IPS-15b (cell line): ENCODE data around the gene PAK1IP1.
A peak's percentile ranks its signal among the peaks of the same experiment; 100 is the strongest.
"Not testable (repeated sequence)": the region's sequence is repeated elsewhere in the genome, so short reads cannot be mapped to it uniquely, and the experiment has no call there.

Experiments used
- H3K27me3 ChIP-seq: one replicate; pipeline ENCODE4 v1.6.1; 2013; ENCODE audit warnings: low read length; ENCODE audit not compliant: control insufficient read depth, insufficient read depth
- H3K36me3 ChIP-seq: one replicate; pipeline ENCODE4 v1.6.1; 2013; ENCODE audit warnings: low read length; ENCODE audit not compliant: control insufficient read depth, insufficient read depth
- H3K4me1 ChIP-seq: one replicate; pipeline ENCODE4 v1.6.1; 2013; ENCODE audit warnings: mild to moderate bottlenecking, low read length; ENCODE audit not compliant: control insufficient read depth, insufficient read depth
- H3K4me3 ChIP-seq: one replicate; pipeline ENCODE4 v1.5.1; 2013; ENCODE audit warnings: low read depth, low read length
- H3K9ac ChIP-seq: one replicate; pipeline ENCODE4 v1.6.1; 2013; ENCODE audit warnings: low read depth, mild to moderate bottlenecking, low read length
- H3K9me3 ChIP-seq: one replicate; pipeline ENCODE4 v1.6.1; 2013; ENCODE audit warnings: mild to moderate bottlenecking, low read length; ENCODE audit not compliant: control insufficient read depth, insufficient read depth

The PAK1IP1 gene

DNA sequence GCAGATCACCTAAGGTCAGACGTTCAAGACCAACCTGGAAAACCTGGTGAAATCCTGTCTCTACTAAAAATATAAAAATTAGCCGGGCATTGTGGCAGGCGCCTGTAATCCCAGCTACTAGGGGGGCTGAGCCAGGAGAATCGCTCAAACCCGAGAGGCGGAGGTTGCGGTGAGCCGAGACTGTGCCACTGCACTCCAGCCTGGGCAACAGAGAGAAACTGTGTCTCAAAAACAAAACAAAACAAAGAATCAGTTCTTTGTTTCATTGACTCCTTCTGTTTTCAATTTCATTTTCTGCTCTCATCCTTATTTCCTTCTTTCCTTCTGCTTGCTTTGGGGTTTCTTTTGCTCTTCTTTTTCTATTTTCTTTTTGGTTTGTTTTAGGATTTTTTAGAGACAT, 19.2 kb downstream of the PAK1IP1 start:
- H3K9ac ChIP-seq, result no peak overlapping the region
- H3K4me3 ChIP-seq, result no peak overlapping the region
- H3K4me1 ChIP-seq, result no peaks in the 10 kb centered on the region

DNA sequence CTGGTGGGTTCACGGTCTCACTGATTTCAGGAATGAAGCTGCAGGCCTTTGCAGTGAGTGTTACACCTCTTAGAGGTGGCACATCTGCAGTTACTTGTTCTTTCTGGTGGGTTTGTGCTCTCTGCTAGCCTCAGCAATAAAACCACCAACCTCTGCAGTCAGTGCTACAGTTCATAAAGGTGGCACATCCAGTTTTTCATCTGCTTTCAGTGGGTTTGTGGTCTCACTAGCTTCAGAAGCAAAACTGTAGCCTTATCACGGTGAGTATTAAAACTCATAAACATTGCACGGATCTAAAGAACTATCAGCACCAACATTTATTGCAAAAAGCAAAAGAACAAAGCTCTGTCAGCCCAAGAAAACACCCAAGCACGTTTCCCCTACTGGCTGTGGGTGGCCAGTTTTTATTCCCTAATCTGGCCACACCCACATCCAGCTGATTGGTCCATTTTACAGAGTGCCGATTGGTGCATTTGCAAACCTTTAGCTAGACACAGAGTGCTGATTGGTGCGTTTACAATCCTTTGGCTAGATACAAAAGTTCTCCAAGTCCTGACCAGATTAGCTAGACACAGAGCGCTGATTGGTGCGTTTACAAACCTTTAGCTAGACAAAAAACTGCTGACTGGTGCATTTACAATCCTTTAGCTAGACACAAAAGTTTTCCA, 24.7 kb downstream of the PAK1IP1 start:
- Histone ChIP-seq H3K4me3 (no peak overlapping the region), H3K36me3 (no peaks in the 10 kb centered on the region), H3K9me3 (peaks cover 14% of the 10 kb centered on the region), H3K27me3 (no peaks in the 10 kb centered on the region), H3K4me1 (peaks cover 5% of the 10 kb centered on the region), H3K9ac (no peak overlapping the region)

More for the DNA sequence above, 19.2 kb downstream of the PAK1IP1 start:
- Histone ChIP-seq H3K9me3 (peaks cover 11% of the 10 kb centered on the region), H3K36me3 (no peaks in the 10 kb centered on the region), H3K27me3 (no peaks in the 10 kb centered on the region)

DNA sequence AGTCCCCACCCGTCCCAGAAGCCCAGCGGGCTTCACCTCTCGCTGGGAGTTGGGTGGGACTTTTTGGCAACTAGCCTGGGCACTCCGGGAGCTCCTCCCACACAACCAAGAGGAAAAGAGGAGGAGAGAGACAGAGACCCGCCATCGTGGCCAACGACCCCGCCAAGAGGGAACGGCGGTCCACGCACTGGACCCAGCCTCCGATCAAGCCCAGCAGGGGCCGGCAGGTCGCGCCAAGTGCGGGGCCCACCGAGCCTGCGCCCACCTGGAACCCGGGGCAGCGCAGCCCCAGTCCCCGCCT, 25.1 kb downstream of the PAK1IP1 start:
- peaks cover 5% of the 10 kb centered on the region for H3K4me1 ChIP-seq
- H3K9ac ChIP-seq, result no peak overlapping the region
- H3K4me3 ChIP-seq, result no peak overlapping the region
- H3K9me3 ChIP-seq, result peaks cover 14% of the 10 kb centered on the region
- no peaks in the 10 kb centered on the region for H3K27me3 ChIP-seq
- peaks cover 1% of the 10 kb centered on the region for H3K36me3 ChIP-seq

DNA sequence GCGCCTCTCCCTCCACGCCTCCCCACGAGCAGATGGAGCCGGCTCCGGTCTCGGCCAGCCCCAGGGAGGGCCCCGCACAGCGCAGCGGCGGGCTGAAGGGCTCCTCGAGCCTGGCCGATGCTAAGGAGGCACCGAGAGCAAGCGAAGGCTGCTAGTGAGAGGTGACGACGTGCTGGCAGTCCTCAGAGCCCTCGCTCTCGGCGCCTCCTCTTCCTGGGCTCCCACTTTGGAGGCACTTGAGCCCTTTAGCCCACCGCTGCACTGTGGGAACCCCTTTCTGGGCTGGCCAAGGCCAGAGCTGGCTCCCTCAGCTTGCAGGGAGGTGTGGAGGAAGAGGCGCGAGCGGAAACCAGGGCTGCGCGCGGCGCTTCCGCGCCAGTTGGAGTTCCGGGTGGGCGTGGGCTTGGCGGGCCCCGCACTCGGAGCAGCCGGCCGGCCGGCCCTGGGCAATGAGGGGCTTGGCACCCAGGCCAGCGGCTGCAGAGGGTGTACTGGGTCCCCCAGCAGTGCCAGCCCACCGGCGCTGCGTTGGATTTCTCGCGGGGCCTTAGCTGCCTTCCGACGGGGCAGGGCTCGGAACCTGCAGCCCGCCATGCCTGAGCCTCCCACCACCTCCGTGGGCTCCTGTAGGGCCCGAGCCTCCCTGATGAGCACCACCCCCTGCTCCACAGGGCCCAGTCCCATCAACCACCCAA, 25.6 kb downstream of the PAK1IP1 start:
- no peaks in the 10 kb centered on the region for H3K27me3 ChIP-seq
- no peak overlapping the region for H3K9ac ChIP-seq
- H3K9me3 ChIP-seq, result peaks cover 14% of the 10 kb centered on the region
- H3K4me3 ChIP-seq, result no peak overlapping the region
- H3K4me1 ChIP-seq, result peaks cover 5% of the 10 kb centered on the region
- H3K36me3 ChIP-seq, result peaks cover 4% of the 10 kb centered on the region

DNA sequence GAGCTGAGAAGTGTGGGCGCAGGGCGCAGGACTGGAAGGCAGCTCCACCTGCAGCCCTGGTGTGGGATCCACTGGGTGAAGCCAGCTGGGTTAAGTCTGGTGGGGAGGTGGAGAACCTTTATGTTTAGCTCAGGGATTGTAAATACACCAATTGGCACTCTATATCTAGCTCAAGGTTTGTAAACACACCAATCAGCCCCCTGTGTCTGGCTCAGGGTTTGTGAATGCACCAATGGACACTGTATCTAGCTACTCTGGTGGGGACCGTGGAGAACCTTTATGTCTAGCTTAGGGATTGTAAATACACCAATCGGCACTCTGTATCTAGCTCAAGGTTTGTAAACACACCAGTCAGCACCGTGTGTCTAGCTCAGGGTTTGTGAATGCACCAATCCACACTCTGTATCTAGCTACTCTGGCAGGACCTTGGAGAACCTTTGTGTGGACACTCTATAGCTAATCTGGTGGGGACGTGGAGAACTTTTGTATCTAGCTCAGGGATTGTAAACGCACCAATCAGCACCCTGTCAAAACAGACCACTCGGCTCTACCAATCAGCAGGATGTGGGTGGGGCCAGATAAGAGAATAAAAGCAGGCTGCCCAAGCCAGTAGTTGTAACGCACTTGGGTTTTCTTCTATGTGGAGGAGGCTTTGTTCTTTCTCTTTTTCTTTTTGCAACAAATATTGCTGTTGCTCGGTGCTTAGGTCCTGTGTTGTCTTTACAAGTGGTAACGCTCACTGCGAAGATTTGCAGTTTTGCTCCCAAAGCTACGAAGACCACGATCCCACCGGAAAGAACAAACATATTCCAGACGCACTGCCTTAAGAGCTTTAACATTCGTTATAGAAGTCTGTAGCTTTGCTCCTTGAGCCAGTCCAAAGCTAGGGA, 26.4 kb downstream of the PAK1IP1 start:
- Histone ChIP-seq H3K36me3 (peaks cover 12% of the 10 kb centered on the region), H3K9me3 (peaks cover 14% of the 10 kb centered on the region)
- H3K27me3 ChIP-seq, H3K9ac ChIP-seq, H3K4me1 ChIP-seq, H3K4me3 ChIP-seq: not testable (repeated sequence)

DNA sequence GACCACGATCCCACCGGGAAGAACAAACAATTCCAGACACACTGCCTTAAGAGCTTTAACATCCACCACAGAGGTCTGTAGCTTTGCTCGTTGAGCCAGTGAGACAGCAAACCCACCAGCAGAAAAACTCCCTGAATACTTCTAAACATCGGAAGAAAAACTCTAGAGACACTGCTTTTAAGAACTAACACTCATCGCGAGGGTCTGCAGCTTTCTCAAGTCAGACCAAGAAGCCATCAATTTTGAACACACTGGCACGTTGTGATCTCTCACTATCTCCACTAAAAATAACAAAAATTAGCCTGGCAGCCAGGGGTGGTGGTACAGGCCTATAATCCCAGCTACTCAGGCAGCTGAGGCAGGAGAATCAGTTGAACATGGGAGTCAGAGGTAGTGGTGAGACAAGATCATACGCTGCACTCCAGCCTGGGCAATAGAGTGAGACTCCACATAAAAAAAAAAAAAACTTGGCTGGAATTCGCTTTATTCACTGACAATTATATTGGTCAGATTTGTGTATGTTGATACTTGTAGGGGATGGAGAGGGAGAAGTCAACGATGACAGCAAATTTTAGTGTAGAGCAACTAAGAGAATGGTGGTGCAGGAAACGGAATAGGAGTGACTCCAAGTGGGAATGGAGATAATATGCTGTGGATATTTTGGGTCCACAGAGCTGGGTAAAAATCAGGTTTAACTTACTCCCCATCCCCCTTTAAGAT, 27.2 kb downstream of the PAK1IP1 start:
- Histone ChIP-seq H3K9ac (peak overlapping the region; percentile 32), H3K36me3 (peaks cover 12% of the 10 kb centered on the region), H3K4me1 (peaks cover 5% of the 10 kb centered on the region), H3K27me3 (no peaks in the 10 kb centered on the region), H3K9me3 (peaks cover 14% of the 10 kb centered on the region), H3K4me3 (peak overlapping the region; percentile 91)

DNA sequence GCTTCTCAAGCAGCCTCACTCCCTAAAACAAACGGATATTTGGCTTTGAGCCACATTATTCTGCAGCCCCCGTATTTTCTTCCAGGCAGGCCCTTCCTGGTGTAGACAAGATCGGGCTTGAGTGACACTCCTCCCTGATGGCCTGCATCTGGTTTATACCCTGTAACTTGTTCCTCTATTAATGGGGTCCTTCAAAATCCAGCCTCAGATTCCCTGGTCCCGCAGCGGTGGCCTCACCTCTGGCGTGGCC, 27.7 kb downstream of the PAK1IP1 start:
- Histone ChIP-seq H3K9me3 (peaks cover 14% of the 10 kb centered on the region), H3K27me3 (no peaks in the 10 kb centered on the region), H3K4me3 (peak overlapping the region; percentile 91), H3K9ac (peak overlapping the region; percentile 32), H3K36me3 (peaks cover 12% of the 10 kb centered on the region), H3K4me1 (peaks cover 5% of the 10 kb centered on the region)

DNA sequence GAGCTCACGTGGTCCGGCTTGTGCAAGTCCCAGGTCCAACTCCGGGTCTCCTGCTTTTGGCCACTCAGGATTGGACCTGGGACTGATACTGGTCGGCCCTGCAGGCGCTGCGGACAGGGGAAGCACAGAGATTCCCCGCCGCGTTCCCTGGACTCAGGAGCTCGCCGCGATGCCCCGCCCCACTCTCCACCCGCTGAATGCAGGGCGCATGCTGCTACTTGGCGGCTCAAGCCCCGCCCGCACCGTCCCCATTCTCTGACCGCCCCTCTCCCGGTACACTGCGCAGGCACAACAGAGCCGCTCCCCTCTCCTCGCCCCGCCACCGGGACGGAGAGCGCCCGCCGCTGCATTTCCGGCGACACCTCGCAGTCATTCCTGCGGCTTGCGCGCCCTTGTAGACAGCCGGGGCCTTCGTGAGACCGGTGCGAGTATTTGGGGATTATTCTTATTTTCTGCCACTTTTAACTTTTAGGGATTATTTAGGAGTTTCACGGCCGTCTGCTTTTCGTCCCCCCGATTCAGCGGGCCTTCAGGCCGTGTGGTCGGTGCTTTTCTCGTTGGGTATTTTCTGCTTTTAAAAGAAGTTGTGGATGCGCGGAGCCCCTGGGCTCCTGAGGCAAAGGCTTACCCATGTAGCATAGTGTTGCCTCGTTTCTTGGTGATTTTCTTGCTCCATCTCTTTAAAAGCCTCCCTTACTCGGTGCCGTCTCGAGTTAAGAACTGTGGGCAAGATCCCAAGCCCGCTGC, 28.2 kb downstream of the PAK1IP1 start, which contains the start of gene TMEM14C:
TSS of gene TMEM14C (plus strand) at position 251 of the 747 bp plus-strand sequence. CDS start 1,544 bp downstream, outside the sequence.
- peaks cover 14% of the 10 kb centered on the region for H3K36me3 ChIP-seq
- peak within 1 kb of the TSS; percentile 91 for H3K4me3 ChIP-seq

DNA sequence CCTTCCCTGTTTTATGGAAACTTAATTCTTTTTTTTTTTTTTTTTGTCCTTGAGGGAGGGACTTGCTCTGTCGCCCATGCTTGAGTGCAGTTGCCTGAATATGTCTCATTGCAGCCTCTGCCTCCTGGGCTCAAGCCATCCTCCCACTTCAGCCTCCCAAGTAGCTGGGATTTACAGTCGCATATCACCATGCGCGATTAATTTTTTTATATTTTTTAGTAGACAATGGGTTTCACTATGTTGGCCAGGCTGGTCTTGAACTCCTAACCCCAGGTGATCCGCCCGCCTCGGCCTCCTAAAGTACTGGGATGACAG, 28.8 kb downstream of the PAK1IP1 start:
- Histone ChIP-seq H3K9ac (peak overlapping the region; percentile 90), H3K4me1 (peaks cover 5% of the 10 kb centered on the region), H3K27me3 (no peaks in the 10 kb centered on the region), H3K9me3 (peaks cover 7% of the 10 kb centered on the region), H3K36me3 (peaks cover 14% of the 10 kb centered on the region), H3K4me3 (peak overlapping the region; percentile 91)

More for the DNA sequence above, 28.2 kb downstream of the PAK1IP1 start, which contains the start of gene TMEM14C:
- H3K9me3 ChIP-seq, result peaks cover 12% of the 10 kb centered on the region
- H3K4me1 ChIP-seq, result peaks cover 5% of the 10 kb centered on the region
- H3K27me3 ChIP-seq, result no peaks in the 10 kb centered on the region
- H3K9ac ChIP-seq, result peak within 1 kb of the TSS; percentile 90

DNA sequence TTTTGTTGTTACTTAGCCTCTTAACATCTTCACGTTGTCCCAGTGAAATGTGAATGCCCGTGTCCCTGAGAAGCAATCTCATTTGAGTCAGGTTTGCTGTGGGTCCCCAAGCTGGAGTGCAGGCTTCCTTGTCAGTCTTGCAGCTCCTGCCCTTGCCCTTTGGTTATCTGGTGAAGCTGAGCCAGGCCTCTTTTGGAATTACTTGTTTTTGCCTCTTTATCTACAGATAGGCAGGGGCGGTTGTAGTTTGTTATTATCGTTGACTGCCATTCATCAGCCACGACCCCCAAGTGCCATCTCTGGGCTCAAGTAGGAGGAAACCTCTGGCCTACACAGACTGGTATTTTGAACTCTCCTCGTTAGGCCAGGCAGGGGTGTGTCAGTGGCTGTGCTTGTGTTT, 30.3 kb downstream of the PAK1IP1 start:
- peaks cover 21% of the 10 kb centered on the region for H3K36me3 ChIP-seq
- H3K9ac ChIP-seq, result peak overlapping the region; percentile 9
- H3K4me3 ChIP-seq, result peak overlapping the region; percentile 2

DNA sequence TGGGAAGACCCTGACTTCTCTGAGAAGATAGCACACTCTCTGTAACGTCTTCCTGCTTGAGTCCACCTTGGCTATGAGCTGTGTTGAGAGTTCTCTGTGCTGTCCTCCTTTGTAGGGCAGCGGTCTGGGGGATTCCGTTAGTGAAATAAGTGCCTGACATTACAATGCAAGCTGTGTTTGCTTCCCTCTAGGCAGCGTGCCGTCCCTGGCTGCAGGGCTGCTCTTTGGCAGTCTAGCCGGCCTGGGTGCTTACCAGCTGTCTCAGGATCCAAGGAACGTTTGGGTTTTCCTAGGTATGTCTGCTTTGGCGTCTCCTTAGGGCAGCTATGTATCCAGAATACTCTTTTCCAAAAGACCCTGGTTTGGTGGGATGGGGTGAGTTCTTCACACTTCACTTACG, 30.9 kb downstream of the PAK1IP1 start:
- Histone ChIP-seq H3K27me3 (no peaks in the 10 kb centered on the region), H3K9ac (no peak overlapping the region), H3K4me3 (no peak overlapping the region), H3K9me3 (no peaks in the 10 kb centered on the region), H3K4me1 (peaks cover 5% of the 10 kb centered on the region), H3K36me3 (peaks cover 21% of the 10 kb centered on the region)

More for the DNA sequence above, 30.3 kb downstream of the PAK1IP1 start:
- Histone ChIP-seq H3K4me1 (peaks cover 5% of the 10 kb centered on the region), H3K9me3 (no peaks in the 10 kb centered on the region), H3K27me3 (no peaks in the 10 kb centered on the region)
